Activated naive CD4-positive, alpha-beta T cell treated with anti-CD3 and anti-CD28 coated beads, Interleukin-2, amount 50 U/mL, for 16 hours (primary cell): ENCODE results near the gene DDOST.
"Not testable (repeated sequence)": the region's sequence is repeated elsewhere in the genome, so short reads cannot be mapped to it uniquely, and the experiment has no call there.

Experiments
- DNase-seq: peaks from one replicate; pipeline ENCODE4 v3.0.0-alpha.2; 2020

DDOST gene

GRCh38 chr1:20619999-20620398, 41.2 kb downstream of the DDOST start:
- no peak for DNase-seq

- DNase-seq, result no peak
Observed at GRCh38 chr1:20618550-20618949, 42.6 kb downstream of the DDOST start.

GRCh38 chr1:20616847-20617487, 44.2 kb downstream of the DDOST start:
- no peak for DNase-seq

GRCh38 chr1:20615946-20616846, 45.0 kb downstream of the DDOST start:
- DNase-seq, result no peak

- no peak for DNase-seq
Observed at GRCh38 chr1:20614131-20614579, 47.0 kb downstream of the DDOST start.

- no peak for DNase-seq
Observed at GRCh38 chr1:20612221-20612746, 48.9 kb downstream of the DDOST start.

- no peak for DNase-seq
Observed at GRCh38 chr1:20611652-20612051, 49.5 kb downstream of the DDOST start.

GRCh38 chr1:20610970-20611369, 50.2 kb downstream of the DDOST start:
- no peak for DNase-seq

- no peak for DNase-seq
Observed at GRCh38 chr1:20609541-20609940, 51.6 kb downstream of the DDOST start.

- DNase-seq, result not testable (repeated sequence)
Observed at GRCh38 chr1:20606801-20607570, 54.2 kb downstream of the DDOST start.

- DNase-seq, result no peak
Observed at GRCh38 chr1:20604678-20605077, 56.5 kb downstream of the DDOST start.

GRCh38 chr1:20603504-20604464, 57.4 kb downstream of the DDOST start:
- no peak for DNase-seq

GRCh38 chr1:20602851-20603450, 58.2 kb downstream of the DDOST start:
- no peak for DNase-seq
